Measurements from ENCODE around the gene PCDHB7.
"Not testable (repeated sequence)": the region's sequence is repeated elsewhere in the genome, so short reads cannot be mapped to it uniquely, and the experiment has no call there.

DNA sequence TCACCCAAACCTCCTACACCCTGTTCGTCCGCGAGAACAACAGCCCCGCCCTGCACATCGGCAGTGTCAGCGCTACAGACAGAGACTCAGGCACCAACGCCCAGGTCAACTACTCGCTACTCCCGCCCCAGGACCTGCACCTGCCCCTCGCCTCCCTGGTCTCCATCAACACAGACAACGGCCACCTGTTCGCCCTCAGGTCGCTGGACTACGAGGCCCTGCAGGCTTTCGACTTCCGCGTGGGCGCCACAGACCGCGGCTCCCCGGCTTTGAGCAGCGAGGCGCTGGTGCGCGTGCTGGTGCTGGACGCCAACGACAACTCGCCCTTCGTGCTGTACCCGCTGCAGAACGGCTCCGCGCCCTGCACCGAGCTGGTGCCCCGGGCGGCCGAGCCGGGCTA, 28.7 kb downstream of the PCDHB7 start:
- TF ChIP-seq, protein P1, sequence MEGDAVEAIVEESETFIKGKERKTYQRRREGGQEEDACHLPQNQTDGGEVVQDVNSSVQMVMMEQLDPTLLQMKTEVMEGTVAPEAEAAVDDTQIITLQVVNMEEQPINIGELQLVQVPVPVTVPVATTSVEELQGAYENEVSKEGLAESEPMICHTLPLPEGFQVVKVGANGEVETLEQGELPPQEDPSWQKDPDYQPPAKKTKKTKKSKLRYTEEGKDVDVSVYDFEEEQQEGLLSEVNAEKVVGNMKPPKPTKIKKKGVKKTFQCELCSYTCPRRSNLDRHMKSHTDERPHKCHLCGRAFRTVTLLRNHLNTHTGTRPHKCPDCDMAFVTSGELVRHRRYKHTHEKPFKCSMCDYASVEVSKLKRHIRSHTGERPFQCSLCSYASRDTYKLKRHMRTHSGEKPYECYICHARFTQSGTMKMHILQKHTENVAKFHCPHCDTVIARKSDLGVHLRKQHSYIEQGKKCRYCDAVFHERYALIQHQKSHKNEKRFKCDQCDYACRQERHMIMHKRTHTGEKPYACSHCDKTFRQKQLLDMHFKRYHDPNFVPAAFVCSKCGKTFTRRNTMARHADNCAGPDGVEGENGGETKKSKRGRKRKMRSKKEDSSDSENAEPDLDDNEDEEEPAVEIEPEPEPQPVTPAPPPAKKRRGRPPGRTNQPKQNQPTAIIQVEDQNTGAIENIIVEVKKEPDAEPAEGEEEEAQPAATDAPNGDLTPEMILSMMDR (conservative IDR thresholded peaks at IDR 0.05; ENCODE audit: low read depth, low read length): not testable (repeated sequence)
- TF ChIP-seq POLR2A (IDR thresholded peaks at IDR 0.05; ENCODE audit: low read depth, low read length); BHLHE40 (IDR thresholded peaks at IDR 0.05; ENCODE audit: low read depth, low read length); MAFK (IDR thresholded peaks at IDR 0.05; ENCODE audit: low read depth, low read length); RAD21 (IDR thresholded peaks at IDR 0.05; ENCODE audit: low read length); FOS (IDR thresholded peaks at IDR 0.05; ENCODE audit: low read depth, low read length); SMC3 (IDR thresholded peaks at IDR 0.05; ENCODE audit: low read depth, low read length): not testable (repeated sequence)
- TF ChIP-seq, protein P2, sequence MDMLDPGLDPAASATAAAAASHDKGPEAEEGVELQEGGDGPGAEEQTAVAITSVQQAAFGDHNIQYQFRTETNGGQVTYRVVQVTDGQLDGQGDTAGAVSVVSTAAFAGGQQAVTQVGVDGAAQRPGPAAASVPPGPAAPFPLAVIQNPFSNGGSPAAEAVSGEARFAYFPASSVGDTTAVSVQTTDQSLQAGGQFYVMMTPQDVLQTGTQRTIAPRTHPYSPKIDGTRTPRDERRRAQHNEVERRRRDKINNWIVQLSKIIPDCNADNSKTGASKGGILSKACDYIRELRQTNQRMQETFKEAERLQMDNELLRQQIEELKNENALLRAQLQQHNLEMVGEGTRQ (IDR thresholded peaks at IDR 0.05; ENCODE audit: low read depth, low read length): not testable (repeated sequence)

Data from IMR-90 (cell line).